GM18508 (cell line): ENCODE results near the gene SNAP47.

Experiments used
- ATAC-seq: cut with Tn5 transposase; IDR thresholded peaks from one replicate; pipeline ENCODE4 v1.9.1; 2021; ENCODE audit warnings: moderate number of reproducible peaks; ENCODE audit not compliant: insufficient read depth, unreplicated experiment

Gene SNAP47

GRCh38 chr1:227793079-227793947 lies 58.1 kb downstream of the SNAP47 start:
- no peak for ATAC-seq

DNA sequence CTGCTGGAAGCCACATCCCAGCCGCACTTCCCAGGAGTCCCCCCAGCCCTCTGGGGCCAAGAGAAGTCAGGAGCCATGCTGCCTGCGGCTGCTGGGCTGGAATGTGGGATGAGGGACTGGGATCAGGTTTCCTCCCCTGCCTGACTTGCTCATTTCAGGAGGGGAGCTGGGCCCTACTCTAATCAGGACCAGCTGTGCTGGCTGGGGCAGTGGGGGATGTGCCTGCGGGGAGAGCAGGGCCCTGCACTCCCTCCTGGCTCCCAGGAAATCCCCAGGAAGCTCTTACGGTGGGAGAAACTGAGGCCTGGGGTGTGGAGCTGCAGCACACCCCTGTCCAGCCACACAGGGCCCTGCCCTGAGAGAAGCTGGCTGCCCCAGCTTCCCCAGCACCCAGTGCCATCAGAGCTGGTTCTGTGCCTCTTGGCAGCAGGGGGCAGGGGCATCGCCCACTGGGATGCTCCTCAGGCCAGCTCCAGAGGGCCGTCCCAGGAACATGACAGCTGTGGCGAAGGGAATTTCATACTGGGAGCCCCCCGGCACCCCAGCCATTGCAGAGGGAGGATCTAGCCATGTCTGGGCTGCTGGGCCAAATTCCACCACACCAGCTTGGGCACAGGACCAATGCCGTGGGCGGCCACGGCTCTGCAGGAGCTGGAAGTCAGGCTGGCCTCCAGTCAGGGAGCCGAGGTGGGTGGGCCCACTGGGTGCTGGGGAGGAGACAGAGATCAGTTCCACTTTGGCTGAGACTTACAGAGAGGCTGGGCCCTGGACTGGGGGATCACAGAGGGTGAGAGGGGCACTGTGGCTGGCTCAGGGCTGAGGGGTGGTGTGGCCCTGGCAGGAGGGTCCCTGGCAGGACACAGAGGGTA lies 58.9 kb downstream of the SNAP47 start:
- no peak for ATAC-seq

- ATAC-seq, result no peak
Observed at GRCh38 chr1:227794817-227795192, 59.6 kb downstream of the SNAP47 start.

GRCh38 chr1:227795732-227796131 lies 60.5 kb downstream of the SNAP47 start:
- ATAC-seq, result no peak

DNA sequence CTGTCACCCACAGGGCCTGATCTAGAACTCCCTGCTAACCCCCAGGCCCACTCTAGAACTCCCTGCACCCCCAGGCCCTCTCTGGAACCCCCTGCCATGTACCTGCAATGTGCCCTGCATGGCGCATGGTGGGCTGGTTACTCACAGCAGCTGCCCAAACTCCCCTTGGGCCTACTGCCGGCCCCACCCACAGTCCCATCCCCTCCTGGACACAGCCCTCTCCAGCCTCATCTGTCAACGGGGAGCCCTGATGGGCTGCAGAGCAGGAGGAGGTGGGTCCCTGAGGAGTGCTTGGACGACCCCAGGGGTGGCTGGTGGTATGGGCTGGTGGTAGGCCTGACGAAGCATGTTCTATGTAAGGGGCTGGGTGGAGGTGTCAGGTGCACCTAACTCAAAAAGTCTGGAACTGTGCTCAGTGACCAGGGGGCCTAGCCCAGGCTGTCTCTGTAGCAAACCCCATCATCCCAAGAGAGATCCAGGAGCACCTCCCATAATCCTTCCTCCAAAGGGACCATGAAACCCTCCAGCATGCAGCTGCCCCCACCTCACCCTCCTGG lies 61.2 kb downstream of the SNAP47 start:
- no peak for ATAC-seq

DNA sequence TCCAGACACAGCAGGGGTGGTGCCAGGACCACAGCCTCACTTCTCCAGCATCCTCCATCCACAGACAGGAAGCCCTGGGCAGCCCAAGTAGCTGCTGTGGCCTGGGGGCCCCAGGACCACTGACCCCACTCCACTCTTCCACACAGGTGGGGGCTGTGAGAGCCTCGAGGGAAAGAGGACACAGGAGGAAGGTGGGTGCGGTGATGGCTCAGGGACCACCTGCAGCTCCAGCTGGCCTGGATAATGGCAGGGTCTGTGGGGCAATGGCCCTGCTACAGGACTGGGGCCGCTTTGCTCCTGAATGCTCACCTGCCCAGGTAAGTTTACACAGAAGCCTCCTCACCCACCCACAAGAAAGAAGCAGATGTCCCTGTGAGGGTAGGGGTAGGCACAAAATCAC lies 61.9 kb downstream of the SNAP47 start:
- no peak for ATAC-seq

- ATAC-seq, result no peak
Observed at GRCh38 chr1:227797625-227798024, 62.4 kb downstream of the SNAP47 start.

- no peak for ATAC-seq
Observed at GRCh38 chr1:227798078-227798802, 63.0 kb downstream of the SNAP47 start.

- ATAC-seq, result no peak
Observed at GRCh38 chr1:227799756-227800155, 64.5 kb downstream of the SNAP47 start.

DNA sequence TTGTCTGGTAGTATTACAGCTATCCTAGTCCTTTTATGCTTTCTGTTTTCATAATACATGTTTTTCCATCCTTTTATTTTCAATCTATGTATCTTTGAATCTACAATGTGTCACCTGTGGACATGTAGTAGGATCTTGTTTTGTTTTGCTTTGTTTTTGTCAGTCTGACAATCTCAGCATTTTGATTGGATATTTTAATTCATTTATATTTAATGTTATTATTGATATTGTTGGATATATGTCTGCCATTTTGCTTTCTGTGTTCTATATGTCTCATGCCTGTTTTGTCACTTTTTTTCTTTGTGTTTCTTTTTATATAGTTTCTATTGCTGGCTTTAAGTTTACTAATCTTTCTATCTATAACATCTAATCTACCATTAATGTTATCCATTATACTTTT lies 68.7 kb downstream of the SNAP47 start:
- ATAC-seq, result no peak

GRCh38 chr1:227805606-227806197 lies 70.5 kb downstream of the SNAP47 start:
- no peak for ATAC-seq

DNA sequence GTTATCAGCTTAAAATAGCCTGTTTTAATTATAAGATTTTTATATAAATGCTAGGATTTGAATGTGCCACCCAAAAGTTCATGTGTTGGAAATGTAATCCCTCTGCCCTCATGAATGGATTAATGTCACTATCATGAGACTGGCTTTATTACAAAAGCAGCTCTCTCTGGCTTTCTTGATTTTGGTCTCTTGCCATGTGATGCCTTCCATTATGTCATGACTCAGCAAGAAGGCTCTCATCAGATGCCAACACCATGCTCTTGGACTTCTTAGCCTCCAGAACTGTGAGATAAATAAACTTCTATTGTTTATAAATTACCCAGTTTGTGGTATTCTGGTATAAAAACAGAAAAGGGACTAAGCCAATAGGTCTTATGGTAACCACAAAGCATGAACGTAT lies 73.3 kb downstream of the SNAP47 start:
- ATAC-seq, result no peak

DNA sequence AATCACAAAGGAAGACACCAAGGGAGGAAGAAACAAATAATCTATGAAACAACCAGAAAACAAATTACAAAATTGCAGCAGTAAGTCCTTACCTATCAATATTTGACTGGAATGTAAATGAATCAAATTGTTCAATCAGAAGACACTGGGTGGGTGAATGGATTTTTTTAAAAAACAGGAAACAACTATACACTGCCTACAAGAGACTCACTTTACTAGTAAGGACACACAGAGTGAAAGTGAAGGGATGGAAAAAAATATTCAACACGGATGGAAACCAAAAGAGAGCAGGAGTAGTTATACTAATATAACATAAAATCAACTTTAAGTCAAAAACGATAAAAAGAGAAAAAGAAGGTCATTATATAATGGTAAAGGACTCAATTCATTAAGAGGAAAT lies 73.8 kb downstream of the SNAP47 start:
- ATAC-seq, result no peak

DNA sequence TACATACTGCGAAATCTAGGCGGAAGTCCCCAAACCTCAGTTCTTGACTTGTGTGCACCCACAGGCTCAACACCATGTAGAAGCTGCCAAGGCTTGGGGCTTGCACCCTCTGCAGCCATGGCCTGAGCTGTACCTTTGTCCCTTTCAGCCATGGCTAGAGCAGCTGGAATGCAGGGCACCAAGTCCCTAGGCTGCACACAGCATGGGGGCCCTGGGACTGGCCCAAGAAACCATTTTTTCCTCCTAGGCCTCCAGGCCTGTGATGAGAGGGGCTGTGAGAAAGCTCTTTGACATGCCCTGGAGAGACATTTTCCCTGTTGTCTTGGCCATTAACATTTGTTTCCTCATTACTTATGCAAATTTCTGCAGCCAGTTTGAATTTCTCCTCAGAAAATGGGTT lies 78.7 kb downstream of the SNAP47 start:
- no peak for ATAC-seq

GRCh38 chr1:227815468-227816409 lies 80.5 kb downstream of the SNAP47 start, which contains the start of gene PRSS38:
Gene PRSS38, plus strand, starts transcription at chr1:227815675. Its CDS starts 42 bp downstream, at chr1:227815717.
- no peak for ATAC-seq

DNA sequence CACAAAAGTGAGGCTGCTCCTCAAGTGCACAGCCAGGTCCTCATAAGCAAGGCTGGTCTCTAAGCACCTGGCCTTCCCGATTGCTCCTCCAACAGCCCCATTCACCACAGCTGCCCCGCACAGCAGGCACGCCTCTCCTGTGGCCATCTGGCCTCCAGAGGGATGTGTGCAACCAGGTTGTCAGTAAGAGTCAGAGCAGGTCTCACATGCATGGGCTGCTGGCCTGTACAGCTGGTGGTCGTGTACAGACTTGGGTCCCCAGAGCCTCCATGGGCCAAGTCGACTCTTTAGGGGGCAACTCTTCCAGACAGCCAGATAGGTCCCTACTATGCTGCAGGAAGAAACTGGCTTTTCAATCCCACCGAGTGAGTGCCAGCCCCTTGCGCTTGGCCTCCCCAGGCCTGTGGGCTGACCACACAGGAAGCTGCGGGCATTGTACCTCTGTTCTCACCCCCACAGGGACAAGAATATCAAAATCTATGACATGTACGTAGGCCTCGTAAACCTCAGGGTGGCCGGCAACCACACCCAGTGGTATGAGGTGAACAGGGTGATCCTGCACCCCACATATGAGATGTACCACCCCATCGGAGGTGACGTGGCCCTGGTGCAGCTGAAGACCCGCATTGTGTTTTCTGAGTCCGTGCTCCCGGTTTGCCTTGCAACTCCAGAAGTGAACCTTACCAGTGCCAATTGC lies 81.7 kb downstream of the SNAP47 start:
- no peak for ATAC-seq

DNA sequence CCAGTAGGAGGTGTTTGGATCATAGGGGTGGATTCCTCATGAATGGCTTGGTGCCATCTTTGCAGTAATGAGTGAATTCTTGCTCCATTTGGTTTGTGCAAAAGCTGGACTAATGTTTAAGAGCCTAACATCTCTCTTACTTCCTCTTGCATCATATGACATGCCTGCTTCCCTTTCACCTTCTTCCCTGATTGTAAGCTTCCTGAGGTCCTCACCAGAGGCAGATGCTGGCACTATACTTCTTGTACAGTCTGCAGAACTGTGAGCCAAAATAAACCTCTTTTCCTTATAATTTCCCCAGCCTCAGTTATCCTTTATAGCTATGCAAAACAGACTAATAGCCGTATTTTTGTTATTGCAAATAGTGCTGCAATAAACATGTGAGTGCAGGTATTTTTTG lies 88.3 kb downstream of the SNAP47 start:
- ATAC-seq, result no peak

DNA sequence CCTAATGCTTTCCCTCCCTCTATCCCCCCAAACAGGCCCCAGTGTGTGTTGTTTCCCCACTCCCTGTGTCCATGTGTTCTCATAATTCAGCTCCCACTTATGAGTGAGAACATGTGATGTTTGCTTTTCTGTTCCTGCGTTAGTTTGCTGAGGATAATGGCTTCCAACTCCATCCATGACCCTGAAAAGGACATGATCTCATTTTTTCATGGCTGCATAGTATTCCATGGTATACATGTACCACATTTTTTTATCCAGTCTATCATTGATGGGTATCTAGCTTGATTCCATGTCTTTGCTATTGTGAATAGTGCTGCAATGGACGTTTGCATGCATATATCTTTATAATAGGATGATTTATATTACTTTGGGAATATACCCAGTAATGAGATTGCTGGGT lies 89.0 kb downstream of the SNAP47 start:
- no peak for ATAC-seq
